GM23338 (cell line): ENCODE results near the gene MARCHF9. TPM values are rescaled to one million over a fixed set of nuclear protein-coding genes. Genes with fewer than 3 reads are reported as not detected.

Experiments used
- CTCF ChIP-seq, 2 experiments: fragments of 200-600 bp in 1 of 2; sonication (generic) in 1 of 2; conservative IDR thresholded peaks; 2 replicates each; pipeline versions ENCODE4 v1.5.1 to v1.6.1; 2016 to 2017; ENCODE audit warnings: antibody characterized with exemption in 2 of 2, low read depth in 2 of 2, mild to moderate bottlenecking in 2 of 2, moderate library complexity in 1 of 2
- POLR2AphosphoS5 ChIP-seq: IDR thresholded peaks from 2 replicates; pipeline ENCODE4 v1.6.1; 2016; ENCODE audit warnings: antibody characterized with exemption, low read depth
- REST ChIP-seq: IDR thresholded peaks from one replicate; pipeline ENCODE4 v1.6.1; 2018; ENCODE audit warnings: antibody characterized with exemption; ENCODE audit not compliant: unreplicated experiment
- STAT1 ChIP-seq: IDR thresholded peaks from one replicate; pipeline ENCODE4 v1.6.1; 2016; ENCODE audit warnings: antibody characterized with exemption; ENCODE audit not compliant: unreplicated experiment
- ZNF114 ChIP-seq: fragments of 250-450 bp; sonication (Bioruptor Pico); IDR thresholded peaks from 2 replicates; pipeline ENCODE4 v1.5.0; 2020; ENCODE audit warnings: mild to moderate bottlenecking, moderate library complexity
- ZNF462 ChIP-seq: fragments of 250-450 bp; sonication (Bioruptor Pico); IDR thresholded peaks from 2 replicates; pipeline ENCODE4 v1.5.0; 2020; ENCODE audit warnings: mild to moderate bottlenecking, moderate library complexity
- polyA plus RNA-seq: library from polyadenylated mRNA; unstranded; fragments of >200 nt; fragmentation: Nextera tagmentation; extraction: Ambion mirVana; gene quantifications from 2 replicates; pipeline ENCODE4 v1.2.1, GENCODE V29; 2016
- total RNA-seq: library from RNA; depleted of rRNA; stranded (reverse); fragments of >200 nt; shearing (Covaris generic); gene quantifications from 2 replicates; pipeline ENCODE4 v1.2.3, GENCODE V29; 2014

MARCHF9 gene
- total and polyA plus RNA-seq, 2 experiments from 2014 or later, result 2.9 to 3.3 TPM

GRCh38 chr12:57732726-57733593 lies 21.9 kb upstream of the MARCHF9 start (continued):
- TF ChIP-seq ZNF462 (CRISPR knock-in tag) (no peak), CTCF (conservative IDR thresholded peaks at IDR 0.05; ENCODE audit: low read depth in 2 of 2) (no peak), POLR2AphosphoS5 (no peak), REST (no peak), ZNF114 (no peak), STAT1 (no peak)
